IPS-NIHi7 (cell line): ENCODE data around the gene IFI30.

Experiments
- DNase-seq: peaks from one replicate; pipeline ENCODE4 v3.0.0; 2012; ENCODE audit warnings: mixed read lengths; ENCODE audit errors: extremely low spot score

Gene IFI30

DNA sequence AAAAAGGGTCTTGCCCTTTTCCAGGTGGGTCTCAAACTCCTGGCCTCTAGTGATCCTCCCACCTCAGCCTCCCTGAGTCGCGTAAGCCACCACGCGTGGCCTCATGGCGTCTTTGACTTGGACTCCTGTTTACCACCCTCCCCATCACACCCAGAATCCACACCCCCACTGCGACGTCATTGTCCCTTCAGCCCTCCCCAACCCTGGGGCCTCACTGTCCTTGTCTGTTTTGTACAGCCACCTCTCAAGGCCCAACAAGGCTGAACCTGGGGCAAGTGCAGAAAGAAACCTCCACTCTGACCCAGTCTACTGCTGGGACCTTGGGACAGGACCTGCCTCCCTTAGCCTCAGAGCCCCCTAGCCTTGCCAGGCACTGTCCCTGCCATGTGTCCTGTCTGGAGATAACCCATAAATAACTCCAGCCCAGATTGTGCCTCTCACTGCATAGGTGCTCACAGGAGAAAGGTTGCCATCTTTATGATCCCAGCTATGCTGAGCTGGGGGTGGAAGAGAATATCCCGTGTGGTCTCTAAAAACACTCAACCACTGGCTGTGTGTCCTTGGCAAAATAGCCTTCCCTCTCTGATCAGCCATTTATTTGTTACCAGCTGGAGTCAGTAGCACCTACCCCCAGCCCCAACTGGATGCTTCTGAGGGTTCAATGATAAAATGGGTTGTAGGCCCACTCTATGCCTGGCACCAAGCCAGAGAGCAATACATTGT lies 1.8 kb upstream of the IFI30 start:
- peak; percentile 5 for DNase-seq

DNA sequence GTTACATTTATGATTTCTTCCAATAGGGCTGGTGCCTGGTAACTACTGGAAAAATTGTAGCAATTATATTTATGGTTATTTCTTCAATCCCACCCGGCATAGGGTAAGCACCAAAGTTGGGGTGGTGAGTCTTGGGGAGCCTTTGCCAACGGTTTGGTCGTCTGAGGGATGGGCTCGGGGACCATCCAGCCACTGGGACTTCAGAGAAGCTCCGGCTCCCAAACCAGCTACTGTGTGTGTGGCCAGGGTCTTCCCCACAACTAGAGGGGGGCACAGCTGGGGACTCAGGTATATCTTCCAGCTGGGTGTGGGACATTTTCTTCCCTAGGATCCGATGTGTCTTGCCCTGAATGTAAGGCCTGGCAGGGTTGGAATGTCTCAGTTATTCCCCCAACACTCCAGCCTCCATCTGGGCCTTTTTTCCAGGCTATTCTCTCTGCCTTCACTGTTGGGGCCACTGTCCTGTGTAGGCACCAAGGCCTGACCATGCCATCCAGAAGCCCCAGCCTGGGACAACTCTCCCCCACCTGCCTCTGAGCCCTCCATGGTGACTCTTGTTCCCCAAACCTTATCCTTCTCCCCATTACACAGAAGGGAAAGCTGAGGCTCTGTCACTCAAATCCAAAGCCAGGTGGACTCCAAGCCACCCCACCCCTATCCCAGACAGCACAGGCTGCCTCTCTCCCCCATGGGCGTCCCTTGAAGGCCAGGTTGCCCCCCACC lies 1.1 kb upstream of the IFI30 start:
- DNase-seq = no peak

DNA sequence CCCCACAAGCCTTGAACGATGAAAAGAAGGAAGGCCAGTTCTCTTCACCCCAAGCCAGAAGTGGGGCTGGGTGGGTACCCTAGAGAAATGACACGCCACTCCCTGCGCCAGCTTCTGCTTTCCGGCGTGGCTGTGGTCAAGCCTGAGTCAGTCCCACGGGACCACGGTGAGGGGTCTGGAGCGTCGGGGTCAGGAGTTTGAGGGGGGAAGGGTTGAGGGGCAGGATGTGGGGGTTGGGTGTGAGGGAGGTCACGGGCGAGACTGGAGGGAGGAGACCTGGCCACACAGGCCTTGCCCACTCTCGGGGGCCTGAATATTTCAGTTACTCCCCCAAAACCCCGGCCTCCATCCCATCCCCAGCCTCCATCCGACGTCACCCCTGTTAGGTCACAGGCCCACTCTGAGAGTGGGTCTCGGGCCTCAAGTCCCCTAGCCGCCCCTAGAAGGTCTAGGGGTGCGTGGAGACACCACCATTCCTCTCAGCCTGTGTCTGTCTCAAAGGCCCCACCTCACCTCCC lies 500 bp upstream of the IFI30 start:
- no peak for DNase-seq

DNA sequence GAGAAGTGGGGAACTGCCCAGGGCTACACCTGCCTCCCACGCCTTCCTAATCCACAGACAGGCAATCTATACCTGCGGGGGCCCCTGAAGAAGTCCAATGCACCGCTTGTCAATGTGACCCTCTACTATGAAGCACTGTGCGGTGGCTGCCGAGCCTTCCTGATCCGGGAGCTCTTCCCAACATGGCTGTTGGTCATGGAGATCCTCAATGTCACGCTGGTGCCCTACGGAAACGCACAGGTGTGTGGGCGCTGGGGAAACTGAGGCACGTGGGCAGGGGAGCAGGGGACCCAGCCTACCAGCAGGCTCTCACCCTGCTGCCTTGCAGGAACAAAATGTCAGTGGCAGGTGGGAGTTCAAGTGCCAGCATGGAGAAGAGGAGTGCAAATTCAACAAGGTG lies 1.4 kb downstream of the IFI30 start:
- no peak for DNase-seq

DNA sequence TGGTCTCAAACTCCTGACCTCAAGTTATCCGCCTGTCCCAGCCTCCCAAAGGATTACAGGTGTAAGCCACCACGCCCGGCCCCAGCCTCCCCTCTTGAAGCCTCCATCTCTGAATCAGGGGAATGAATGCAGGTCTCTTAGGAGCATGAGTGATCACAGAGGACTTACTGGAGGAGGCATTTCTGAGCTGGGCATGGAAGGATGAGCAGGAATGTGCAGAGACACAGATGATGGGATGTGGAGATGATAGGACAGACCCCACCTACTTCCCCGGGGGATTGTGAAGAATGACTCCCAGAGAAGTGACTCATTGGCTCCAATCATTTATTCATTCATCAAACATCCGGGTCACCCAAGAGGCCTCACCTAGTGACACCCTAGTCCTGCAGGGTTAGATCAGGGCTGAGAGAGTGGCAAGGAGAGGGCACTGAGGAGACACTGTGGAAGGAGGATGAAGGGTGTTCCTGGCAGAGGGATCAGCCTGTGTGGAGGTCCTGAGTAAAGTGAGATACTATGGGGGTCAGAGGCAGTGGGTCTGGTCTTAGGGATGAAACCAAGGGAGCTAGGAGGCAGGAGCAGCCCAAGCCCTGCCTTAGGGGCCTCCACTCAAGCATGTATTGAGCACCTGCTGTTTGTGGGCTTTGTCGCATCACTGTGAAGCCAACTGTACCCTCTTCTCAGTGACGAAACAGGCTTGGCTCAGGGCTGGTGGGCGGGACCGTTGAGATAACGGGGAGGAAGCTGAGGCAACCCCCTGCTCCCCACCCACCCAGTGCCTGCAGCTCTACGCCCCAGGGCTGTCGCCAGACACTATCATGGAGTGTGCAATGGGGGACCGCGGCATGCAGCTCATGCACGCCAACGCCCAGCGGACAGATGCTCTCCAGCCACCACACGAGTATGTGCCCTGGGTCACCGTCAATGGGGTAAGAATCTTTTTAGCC lies 3.0 kb downstream of the IFI30 start:
- DNase-seq = no peak

DNA sequence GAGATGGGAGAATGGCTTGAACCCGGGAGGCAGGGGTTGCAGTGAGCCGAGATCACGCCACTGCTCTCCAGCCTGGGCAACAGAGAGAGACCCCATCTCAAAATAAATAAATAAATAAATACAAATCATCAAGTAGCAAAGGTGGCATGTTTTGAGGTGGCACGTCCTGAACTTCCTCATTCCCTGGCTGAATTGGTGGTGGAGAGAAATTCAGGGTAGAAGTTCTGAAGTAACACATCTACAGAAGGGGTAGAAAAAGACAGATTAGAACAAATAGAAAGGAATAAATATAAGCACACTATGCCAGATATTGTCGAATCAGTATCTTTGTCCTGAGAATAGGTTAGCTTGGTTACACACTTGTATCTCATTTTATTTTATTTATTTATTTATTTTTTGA lies 6.3 kb downstream of the IFI30 start:
- DNase-seq = no peak

DNA sequence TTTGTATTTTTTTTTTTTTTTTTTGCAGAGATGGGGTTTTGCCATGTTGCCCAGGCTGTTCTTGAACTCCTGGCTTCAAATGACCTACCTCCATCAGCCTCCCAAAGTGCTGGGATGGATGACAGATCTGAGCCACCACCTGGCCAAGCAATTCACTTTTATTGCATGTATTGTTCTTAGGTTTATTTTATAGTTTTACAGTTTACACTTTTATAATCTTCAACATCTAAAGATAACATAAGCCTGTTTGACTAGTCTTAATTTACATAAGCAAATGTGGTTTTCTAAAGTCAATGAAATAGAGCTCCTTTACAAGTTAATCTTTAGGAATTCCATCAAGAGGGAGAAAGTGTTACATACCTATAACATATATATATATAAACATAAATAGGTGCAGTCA lies 9.9 kb downstream of the IFI30 start:
- DNase-seq = no peak

DNA sequence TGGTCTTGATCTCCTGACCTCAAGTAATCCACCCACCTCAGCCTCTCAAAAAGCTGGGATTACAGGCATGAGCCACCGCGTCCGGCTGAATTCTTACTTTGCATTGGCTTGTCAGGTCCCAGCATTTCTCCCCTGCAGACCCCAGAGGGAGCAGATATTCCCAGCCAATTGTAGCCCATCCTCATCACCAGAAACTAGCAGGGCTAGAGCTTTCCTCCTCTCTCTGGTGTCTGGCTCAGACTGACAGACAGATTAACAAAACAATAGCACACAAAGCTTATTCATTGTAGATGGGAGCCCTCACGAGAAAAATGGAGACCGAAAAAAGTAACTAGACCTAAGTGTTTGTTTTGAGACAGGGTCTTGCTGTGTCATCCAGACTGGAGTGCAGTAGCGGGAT lies 11.9 kb downstream of the IFI30 start:
- no peak for DNase-seq

DNA sequence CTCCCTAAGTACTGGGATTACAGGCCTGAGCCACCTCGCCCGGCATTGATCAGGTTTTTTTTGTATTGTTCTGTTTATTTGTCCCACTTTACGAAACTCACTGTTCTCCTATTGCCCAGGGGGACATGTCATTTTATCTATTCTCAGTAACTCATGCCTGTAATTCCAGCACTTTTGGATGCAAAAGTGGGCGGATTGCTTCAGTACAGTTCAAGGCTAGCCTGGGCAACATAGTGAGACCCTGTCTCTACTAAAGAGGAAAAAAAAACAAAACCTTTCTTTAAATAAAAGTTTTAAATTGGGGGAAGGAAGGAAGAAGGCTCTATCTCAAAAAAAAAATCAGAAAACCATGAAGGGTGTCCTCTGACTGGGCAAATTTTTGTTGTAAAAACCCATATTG lies 16.7 kb downstream of the IFI30 start:
- no peak for DNase-seq

DNA sequence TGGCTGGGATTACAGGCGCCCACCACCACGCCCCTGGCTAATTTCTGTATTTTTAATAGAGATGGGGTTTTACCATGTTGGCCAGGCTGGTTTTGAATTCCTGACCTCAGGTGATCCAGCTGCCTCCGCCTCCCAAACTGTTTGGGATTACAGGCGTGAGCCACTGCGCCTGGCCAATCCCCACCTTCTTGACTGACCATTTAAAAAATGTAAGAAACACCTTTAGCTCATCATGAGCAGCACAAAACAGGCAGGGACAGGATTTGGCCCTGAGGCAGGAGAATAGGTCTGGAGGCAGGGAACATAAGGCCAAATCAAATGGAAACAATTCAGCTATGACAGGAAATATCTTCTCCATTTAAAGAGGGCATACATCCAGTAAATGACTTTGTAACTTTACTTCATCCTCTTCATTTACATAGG lies 18.0 kb downstream of the IFI30 start:
- DNase-seq = no peak

DNA sequence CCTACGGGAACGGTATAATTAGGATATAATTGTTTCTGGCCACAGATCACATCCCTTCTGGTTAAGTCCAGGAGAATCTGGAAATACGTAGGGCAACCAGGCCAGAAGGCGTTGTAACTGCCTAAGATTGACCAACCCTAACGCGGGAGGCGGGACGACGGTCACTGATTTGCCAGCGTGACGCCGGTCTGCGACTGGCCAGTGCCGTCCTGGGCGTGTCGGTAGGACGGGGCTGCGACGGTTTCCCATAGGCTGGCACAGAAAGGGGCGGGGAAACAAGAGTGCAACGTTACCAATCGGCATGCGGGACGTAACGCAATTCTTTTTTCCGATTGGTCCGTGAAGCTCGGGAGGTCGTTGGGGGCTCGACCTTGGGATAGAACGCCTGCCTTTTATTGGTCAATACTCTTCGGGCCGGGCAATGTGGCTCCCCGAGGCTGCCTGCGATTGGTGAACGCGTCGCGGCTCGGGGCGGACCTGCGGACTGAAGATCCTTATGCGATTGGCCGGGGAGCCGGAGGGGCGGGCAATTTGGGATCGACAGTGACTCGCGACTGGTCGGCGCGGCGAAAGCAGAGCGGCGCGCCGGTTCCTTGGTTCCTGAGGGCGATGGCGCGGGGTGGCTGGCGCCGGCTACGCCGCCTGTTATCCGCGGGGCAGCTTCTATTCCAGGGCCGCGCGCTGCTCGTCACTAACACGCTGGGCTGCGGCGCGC lies 19.2 kb downstream of the IFI30 start, which contains the start of gene MPV17L2:
TSS of gene MPV17L2 (plus strand) at position 546 of the 715 bp plus-strand sequence. CDS start at position 610, 64 bp downstream.
- peak; percentile 96 for DNase-seq

DNA sequence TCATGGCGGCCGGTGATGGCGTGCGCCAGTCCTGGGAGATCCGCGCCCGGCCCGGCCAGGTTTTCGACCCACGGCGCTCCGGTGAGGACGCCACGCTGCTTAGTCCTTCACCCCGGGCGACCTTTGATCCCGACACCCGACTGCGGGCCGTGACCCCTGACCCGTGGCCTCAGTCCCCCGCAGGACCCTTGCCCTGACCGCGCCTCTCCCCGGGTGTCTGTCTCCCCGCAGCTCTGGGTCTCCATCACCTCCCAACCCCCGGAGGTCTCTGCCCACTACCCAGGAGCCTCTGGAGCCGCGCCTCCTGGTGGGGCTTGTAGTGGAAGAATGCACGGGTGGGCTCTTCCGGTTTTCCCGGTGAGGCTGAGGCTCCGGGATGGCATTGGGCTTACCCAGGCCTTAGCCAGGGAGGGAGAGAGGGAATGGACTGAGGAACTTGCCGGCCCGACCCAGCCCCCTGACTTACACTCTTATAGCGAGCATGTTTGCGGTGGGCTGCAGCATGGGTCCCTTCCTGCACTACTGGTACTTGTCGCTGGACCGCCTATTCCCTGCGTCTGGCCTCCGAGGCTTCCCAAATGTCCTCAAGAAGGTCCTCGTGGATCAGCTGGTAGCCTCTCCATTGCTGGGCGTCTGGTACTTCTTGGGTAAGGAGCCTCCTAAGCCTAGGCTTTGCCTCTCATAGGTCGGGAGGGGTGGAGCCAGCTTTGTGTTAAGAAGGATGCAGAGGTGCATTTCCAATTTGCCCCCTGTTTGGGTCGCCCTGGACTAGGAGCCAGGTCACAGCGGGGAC lies 20.0 kb downstream of the IFI30 start:
- DNase-seq = no peak

DNA sequence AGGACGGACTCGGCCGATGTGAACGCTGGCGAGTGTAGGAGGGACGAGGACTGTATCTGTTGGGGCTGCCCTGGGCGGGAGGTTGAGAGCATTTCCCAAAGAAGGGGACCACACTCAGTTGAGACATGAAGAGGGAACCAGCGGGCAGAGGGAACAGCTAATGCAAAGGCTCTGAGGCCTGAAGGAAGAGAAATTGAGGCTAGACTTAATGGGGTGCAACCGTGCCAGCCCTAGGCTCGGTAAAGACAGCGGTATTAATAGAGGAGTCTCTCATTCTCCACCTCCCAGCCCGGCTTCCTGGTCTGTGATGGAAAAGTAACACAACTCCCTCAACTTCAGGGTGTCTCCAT lies 20.5 kb downstream of the IFI30 start:
- DNase-seq = no peak

DNA sequence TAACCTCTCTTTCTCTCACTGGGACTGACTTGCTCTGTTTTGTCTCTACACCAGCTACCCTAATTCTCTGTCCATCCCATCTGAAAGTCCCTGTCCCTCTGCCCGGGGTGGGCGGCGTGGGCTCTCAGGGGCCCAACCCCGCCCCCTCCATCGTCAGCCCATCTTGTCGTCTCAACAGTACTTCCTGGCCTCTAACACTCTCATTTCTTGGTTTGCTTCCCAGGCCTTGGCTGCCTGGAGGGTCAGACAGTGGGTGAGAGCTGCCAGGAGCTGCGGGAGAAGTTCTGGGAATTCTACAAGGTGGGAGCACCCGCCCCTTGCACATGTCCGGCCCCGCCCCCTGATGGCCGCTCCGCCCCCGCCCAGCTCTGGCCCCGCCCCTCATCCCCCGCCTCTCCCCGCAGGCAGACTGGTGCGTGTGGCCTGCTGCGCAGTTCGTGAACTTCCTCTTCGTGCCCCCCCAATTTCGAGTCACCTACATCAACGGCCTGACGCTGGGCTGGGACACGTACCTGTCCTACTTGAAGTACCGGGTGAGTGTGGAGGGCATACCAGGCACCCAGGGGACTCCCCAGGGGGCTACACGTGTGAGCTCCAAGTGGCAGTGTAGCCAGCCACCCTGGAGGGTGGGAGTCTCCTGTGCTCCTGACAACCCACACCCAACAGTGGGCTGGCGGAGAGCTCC lies 21.1 kb downstream of the IFI30 start:
- DNase-seq = peak; percentile 66

DNA sequence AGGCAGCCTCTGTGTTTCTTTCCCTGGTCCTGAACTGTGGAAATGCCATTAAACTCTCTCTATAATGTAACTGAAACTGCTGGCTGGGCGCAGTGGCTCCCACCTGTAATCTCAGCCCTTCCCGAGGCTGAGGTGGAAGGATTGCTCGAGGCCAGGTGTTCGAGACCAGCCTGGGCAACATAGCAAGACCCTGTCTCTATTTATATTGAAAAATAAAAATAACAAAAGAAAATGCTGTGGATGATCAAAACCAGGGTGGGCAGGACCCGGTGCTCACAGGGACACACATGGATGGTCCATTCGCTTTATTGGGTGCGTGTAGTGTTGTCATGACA lies 22.9 kb downstream of the IFI30 start:
- DNase-seq = no peak

DNA sequence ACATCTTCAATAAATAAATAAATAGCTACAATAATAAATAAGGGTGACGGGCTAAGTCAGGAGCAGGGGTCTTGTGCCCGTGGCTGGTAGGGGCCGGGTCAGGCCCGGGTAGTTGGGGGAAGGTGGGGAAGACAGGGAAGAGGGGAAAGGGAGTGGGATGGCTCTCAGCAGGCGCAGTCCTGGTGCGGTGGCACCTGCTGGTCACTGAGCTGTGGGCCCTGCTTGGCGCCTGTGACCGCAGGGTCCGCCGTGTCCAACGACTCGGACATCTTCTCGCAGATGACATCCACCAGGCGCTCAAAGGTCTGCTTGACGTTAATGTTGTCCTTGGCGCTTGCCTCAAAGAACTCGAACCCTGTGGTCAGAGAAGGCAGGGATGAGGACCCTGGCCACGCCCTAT lies 23.7 kb downstream of the IFI30 start:
- DNase-seq = no peak

DNA sequence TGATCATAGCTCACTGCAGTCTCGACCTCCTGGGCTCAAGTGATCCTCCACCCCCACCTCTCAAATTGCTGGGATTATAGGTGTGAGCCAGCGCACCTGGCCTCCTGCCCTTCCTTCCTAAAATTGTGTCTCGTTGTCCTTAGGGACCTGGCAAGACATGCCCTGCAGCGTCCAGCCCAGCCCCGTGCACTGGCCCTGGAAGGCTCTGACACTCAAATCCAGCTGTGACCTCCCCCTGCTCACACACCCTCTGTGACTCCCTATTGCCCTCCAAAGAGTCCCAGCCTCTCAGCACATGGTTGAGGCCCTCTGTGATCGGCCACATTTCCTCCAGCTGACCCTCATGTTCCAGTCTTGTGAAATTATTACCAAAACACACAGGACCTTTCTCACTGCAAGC lies 24.3 kb downstream of the IFI30 start:
- no peak for DNase-seq

DNA sequence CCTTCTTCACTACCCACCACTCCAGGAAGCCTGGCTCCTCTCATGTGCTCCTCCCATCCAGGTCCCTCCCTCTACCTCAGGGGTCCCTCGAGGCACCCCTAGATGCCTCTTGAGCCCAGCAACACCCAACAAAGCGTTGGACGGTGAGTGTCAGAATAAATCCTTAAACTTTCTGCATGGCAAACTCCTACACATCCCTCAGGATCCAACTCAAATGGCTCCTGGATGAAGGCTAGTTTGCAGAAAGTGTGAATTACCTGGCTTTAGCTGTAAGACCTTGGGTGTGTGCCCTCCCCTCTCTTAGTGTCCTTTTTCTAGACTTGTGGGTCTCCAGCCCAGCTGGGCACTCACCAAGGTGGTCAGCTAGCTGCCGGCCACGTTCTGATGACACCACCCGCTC lies 24.8 kb downstream of the IFI30 start:
- DNase-seq = no peak

DNA sequence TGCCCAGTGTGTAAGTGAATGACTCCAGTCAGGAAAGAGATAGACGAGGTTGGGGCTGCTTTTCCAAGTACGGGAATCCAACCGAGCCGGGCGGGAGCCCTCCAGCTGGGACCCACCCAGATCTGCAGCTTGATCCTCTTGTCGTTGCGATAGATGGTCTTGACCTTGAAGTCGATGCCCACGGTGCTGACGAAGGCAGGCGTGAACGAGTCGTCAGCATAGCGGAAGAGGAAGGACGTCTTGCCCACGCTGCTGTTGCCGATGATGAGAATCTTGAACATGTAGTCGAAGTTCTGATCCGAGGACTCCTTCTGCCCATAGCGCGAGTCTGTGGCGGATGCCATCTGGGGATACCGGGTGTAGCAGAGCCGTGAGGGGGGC lies 28.8 kb downstream of the IFI30 start:
- DNase-seq = no peak

DNA sequence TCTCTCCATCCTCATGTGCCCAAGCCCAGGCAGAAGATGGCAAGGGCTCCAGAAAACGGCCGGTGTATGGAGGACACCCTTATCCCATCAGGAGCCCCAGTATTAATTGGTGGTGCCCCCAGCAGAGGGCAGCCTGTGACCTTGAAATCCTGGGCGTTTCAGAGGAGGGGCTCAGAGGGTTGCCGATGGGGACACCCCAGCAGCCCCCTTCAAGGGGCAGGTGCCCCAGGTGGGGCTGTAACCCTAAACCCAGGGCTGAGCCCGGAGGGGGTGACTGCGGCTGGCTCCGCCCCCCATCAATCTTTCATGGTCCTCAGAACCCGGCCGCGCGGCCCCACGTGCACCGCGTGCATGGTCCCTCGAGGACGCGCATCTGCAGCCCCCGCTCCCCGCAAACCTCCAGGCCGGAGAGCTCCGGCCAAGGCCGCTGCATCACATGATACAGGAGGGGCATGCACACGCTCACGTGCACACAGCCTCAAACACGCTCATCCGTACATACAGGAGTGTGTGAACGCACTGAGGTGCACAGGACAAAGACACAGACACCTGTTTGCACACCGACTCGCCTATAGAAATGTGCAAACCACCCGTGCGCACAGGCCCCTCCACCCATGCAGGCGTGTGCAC lies 29.3 kb downstream of the IFI30 start:
- peak; percentile 36 for DNase-seq
